ENCODE measurements around the gene GGPS1.

Gene GGPS1

GRCh38 chr1:235295902-235296350 lies 32.4 kb upstream of the GGPS1 start:
- no peaks in the 10 kb centered on the region for H3K27me3 ChIP-seq (ENCODE audit: insufficient read depth, insufficient read length)
- no peak overlapping the region for H3K4me3 ChIP-seq (ENCODE audit: insufficient read length, low read depth)
- TF ChIP-seq YY1 (IDR thresholded peaks at IDR 0.05; ENCODE audit: insufficient read depth, insufficient read length) (no peak), SUZ12 (IDR thresholded peaks at IDR 0.05; ENCODE audit: extremely low read depth, insufficient read depth, insufficient read length) (no peak), ZNF274 (IDR thresholded peaks at IDR 0.05; ENCODE audit: low read depth, low read length) (no peak)
- peaks cover 8% of the 10 kb centered on the region; the same call in 1 of the 2 replicates for H3K9me3 ChIP-seq (ENCODE audit: insufficient read depth, low read length)
- no peak overlapping the region for H3K9ac ChIP-seq (ENCODE audit: insufficient read length, low read depth)
- H3K36me3 ChIP-seq (ENCODE audit: insufficient read depth, insufficient read length, low read length), result no peaks in the 10 kb centered on the region
- no peak for DNase-seq (ENCODE audit: low read depth, low spot score)
- H3K4me1 ChIP-seq (ENCODE audit: insufficient read depth, insufficient read length), result no peaks in the 10 kb centered on the region

- no peak for DNase-seq (ENCODE audit: low read depth, low spot score)
- no peaks in the 10 kb centered on the region for H3K36me3 ChIP-seq (ENCODE audit: insufficient read depth, insufficient read length, low read length)
- H3K4me1 ChIP-seq (ENCODE audit: insufficient read depth, insufficient read length), result no peaks in the 10 kb centered on the region
- H3K9me3 ChIP-seq (ENCODE audit: insufficient read depth, low read length), result peaks cover 8% of the 10 kb centered on the region; the same call in 1 of the 2 replicates
- H3K9ac ChIP-seq (ENCODE audit: insufficient read length, low read depth), result no peak overlapping the region
- TF ChIP-seq YY1 (IDR thresholded peaks at IDR 0.05; ENCODE audit: insufficient read depth, insufficient read length), result no peak
- TF ChIP-seq SUZ12 (IDR thresholded peaks at IDR 0.05; ENCODE audit: extremely low read depth, insufficient read depth, insufficient read length), result no peak
- no peak for TF ChIP-seq ZNF274 (IDR thresholded peaks at IDR 0.05; ENCODE audit: low read depth, low read length)
- H3K27me3 ChIP-seq (ENCODE audit: insufficient read depth, insufficient read length), result no peaks in the 10 kb centered on the region
- no peak overlapping the region for H3K4me3 ChIP-seq (ENCODE audit: insufficient read length, low read depth)
These were observed 31.6 kb upstream of the GGPS1 start for GRCh38 chr1:235296729-235297128.

GRCh38 chr1:235297579-235297978 lies 30.8 kb upstream of the GGPS1 start:
- H3K4me3 ChIP-seq (ENCODE audit: insufficient read length, low read depth), result no peak overlapping the region
- H3K9me3 ChIP-seq (ENCODE audit: insufficient read depth, low read length), result peaks cover 8% of the 10 kb centered on the region; the same call in 1 of the 2 replicates
- no peak for DNase-seq (ENCODE audit: low read depth, low spot score)
- no peaks in the 10 kb centered on the region for H3K27me3 ChIP-seq (ENCODE audit: insufficient read depth, insufficient read length)
- no peaks in the 10 kb centered on the region for H3K4me1 ChIP-seq (ENCODE audit: insufficient read depth, insufficient read length)
- H3K36me3 ChIP-seq (ENCODE audit: insufficient read depth, insufficient read length, low read length), result no peaks in the 10 kb centered on the region
- no peak for TF ChIP-seq ZNF274 (IDR thresholded peaks at IDR 0.05; ENCODE audit: low read depth, low read length)
- H3K9ac ChIP-seq (ENCODE audit: insufficient read length, low read depth), result no peak overlapping the region

DNA sequence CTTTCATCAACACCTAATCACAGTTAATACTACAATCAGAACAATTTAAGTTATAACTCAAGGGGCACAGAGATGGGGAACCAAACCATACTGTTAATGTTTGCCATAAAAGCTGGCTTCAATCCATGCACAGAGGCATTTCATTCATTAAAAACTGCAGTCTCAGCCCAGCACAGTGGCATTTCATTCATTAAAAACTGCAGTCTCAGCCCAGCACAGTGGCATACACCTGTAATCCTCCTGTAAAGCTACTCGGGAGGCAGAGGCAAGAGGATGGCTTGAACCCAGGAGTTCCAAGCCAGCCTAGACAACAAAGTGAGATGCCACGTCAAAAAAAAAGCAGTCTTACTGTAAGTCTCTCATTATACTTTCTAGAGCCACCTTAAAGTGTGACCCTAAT lies 29.6 kb upstream of the GGPS1 start:
- TF ChIP-seq YY1 (IDR thresholded peaks at IDR 0.05; ENCODE audit: insufficient read depth, insufficient read length) (no peak), SUZ12 (IDR thresholded peaks at IDR 0.05; ENCODE audit: extremely low read depth, insufficient read depth, insufficient read length) (no peak), ZNF274 (IDR thresholded peaks at IDR 0.05; ENCODE audit: low read depth, low read length) (no peak)
- peaks cover 2% of the 10 kb centered on the region for H3K36me3 ChIP-seq (ENCODE audit: insufficient read depth, insufficient read length, low read length)
- H3K27me3 ChIP-seq (ENCODE audit: insufficient read depth, insufficient read length), result no peaks in the 10 kb centered on the region
- H3K9me3 ChIP-seq (ENCODE audit: insufficient read depth, low read length), result peaks cover 8% of the 10 kb centered on the region; the same call in 1 of the 2 replicates
- no peak overlapping the region for H3K4me3 ChIP-seq (ENCODE audit: insufficient read length, low read depth)
- DNase-seq (ENCODE audit: low read depth, low spot score), result no peak
- no peaks in the 10 kb centered on the region for H3K4me1 ChIP-seq (ENCODE audit: insufficient read depth, insufficient read length)
- no peak overlapping the region for H3K9ac ChIP-seq (ENCODE audit: insufficient read length, low read depth)

- peaks cover 2% of the 10 kb centered on the region for H3K36me3 ChIP-seq (ENCODE audit: insufficient read depth, insufficient read length, low read length)
- no peak for DNase-seq (ENCODE audit: low read depth, low spot score)
- H3K4me3 ChIP-seq (ENCODE audit: insufficient read length, low read depth), result no peak overlapping the region
- TF ChIP-seq ZNF274 (IDR thresholded peaks at IDR 0.05; ENCODE audit: low read depth, low read length), result no peak
- TF ChIP-seq SUZ12 (IDR thresholded peaks at IDR 0.05; ENCODE audit: extremely low read depth, insufficient read depth, insufficient read length), result no peak
- no peak for TF ChIP-seq YY1 (IDR thresholded peaks at IDR 0.05; ENCODE audit: insufficient read depth, insufficient read length)
- H3K9ac ChIP-seq (ENCODE audit: insufficient read length, low read depth), result no peak overlapping the region
- peaks cover 8% of the 10 kb centered on the region; the same call in 1 of the 2 replicates for H3K9me3 ChIP-seq (ENCODE audit: insufficient read depth, low read length)
- H3K4me1 ChIP-seq (ENCODE audit: insufficient read depth, insufficient read length), result no peaks in the 10 kb centered on the region
- no peaks in the 10 kb centered on the region for H3K27me3 ChIP-seq (ENCODE audit: insufficient read depth, insufficient read length)
These were observed 29.1 kb upstream of the GGPS1 start for GRCh38 chr1:235299169-235299858.

DNA sequence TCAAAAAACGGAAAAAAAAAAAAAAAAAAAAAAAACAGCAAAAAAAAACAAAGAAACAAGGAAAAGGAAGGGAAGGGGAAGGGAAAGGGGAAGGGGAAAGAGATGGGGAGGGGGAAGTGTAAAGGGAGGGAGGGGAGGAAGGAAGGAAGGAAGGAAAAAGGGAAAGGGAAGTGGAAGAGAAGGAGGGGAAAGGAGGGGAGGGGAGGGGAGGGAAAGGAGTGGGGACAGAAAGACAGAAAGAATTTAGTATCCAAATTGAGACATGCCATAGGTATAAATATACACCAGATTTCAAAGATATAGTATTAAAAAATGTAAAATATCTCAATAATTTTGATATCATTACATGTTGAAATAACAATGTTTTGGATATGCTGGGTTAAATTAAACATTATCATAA lies 26.2 kb upstream of the GGPS1 start:
- Histone ChIP-seq H3K27me3 (ENCODE audit: insufficient read depth, insufficient read length) (no peaks in the 10 kb centered on the region), H3K4me1 (ENCODE audit: insufficient read depth, insufficient read length) (no peaks in the 10 kb centered on the region), H3K9me3 (ENCODE audit: insufficient read depth, low read length) (peaks cover 4% of the 10 kb centered on the region; the same call in 1 of the 2 replicates), H3K9ac (ENCODE audit: insufficient read length, low read depth) (no peak overlapping the region), H3K36me3 (ENCODE audit: insufficient read depth, insufficient read length, low read length) (peaks cover 2% of the 10 kb centered on the region), H3K4me3 (ENCODE audit: insufficient read length, low read depth) (no peak overlapping the region)
- DNase-seq (ENCODE audit: low read depth, low spot score), result no peak
- TF ChIP-seq ZNF274 (IDR thresholded peaks at IDR 0.05; ENCODE audit: low read depth, low read length) (no peak), SUZ12 (IDR thresholded peaks at IDR 0.05; ENCODE audit: extremely low read depth, insufficient read depth, insufficient read length) (no peak), YY1 (IDR thresholded peaks at IDR 0.05; ENCODE audit: insufficient read depth, insufficient read length) (no peak)

GRCh38 chr1:235304549-235305451 lies 23.6 kb upstream of the GGPS1 start:
- Histone ChIP-seq H3K27me3 (ENCODE audit: insufficient read depth, insufficient read length) (no peaks in the 10 kb centered on the region), H3K36me3 (ENCODE audit: insufficient read depth, insufficient read length, low read length) (peaks cover 2% of the 10 kb centered on the region), H3K9me3 (ENCODE audit: insufficient read depth, low read length) (no peaks in the 10 kb centered on the region; the same call in 1 of the 2 replicates), H3K9ac (ENCODE audit: insufficient read length, low read depth) (no peak overlapping the region), H3K4me3 (ENCODE audit: insufficient read length, low read depth) (no peak overlapping the region), H3K4me1 (ENCODE audit: insufficient read depth, insufficient read length) (no peaks in the 10 kb centered on the region)
- TF ChIP-seq ZNF274 (IDR thresholded peaks at IDR 0.05; ENCODE audit: low read depth, low read length), result no peak
- TF ChIP-seq YY1 (IDR thresholded peaks at IDR 0.05; ENCODE audit: insufficient read depth, insufficient read length), result no peak
- TF ChIP-seq SUZ12 (IDR thresholded peaks at IDR 0.05; ENCODE audit: extremely low read depth, insufficient read depth, insufficient read length), result no peak
- DNase-seq (ENCODE audit: low read depth, low spot score), result no peak
